ENCODE data around the gene EZH2. TPM values are rescaled to one million over a fixed set of nuclear protein-coding genes. Genes with fewer than 3 reads are reported as not detected.

Gene EZH2
- total and polyA plus RNA-seq, 5 experiments from 2014 or later, result 1.1 to 9.8 (median 2.8) TPM

DNA sequence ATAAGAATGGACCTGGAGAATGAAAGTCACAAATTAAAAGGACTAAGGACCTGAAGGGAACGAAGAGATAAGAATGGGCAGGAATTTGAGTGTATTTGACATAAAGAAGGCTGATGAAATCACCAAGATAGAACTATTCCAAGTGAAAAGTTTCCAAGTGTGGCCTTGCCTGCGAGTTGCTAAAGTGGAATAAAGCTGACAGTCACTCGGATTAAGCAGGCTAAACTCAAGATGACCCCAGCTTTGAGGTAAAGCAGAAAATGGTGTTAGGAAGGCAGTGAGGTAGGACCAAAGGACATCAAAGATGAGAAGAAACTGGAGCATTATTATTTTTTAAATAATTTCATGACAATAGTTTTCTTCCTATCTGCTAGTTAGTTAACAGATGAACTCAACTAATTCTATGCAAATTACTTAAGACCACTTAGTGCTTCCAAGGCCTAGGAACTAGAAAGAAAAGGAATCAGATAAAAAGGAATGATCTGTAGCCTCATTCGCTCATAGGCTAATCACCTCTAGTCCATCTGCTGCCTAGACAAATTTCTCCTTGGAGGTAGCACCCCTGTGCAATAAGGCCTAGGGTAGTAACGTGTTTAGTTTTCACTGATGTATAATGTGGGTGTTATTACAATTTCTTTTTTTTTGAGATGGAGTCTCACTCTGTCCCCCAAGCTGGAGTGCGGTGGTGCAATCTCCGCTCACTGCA lies 34.5 kb downstream of the EZH2 start:
- Mint-ChIP-seq H3K4me1 (peaks cover 13 to 44% (median 22%) of the 10 kb centered on the region in 4 donors), H3K27ac (peak overlapping the region in 1 of 10 donors; percentile 20)

DNA sequence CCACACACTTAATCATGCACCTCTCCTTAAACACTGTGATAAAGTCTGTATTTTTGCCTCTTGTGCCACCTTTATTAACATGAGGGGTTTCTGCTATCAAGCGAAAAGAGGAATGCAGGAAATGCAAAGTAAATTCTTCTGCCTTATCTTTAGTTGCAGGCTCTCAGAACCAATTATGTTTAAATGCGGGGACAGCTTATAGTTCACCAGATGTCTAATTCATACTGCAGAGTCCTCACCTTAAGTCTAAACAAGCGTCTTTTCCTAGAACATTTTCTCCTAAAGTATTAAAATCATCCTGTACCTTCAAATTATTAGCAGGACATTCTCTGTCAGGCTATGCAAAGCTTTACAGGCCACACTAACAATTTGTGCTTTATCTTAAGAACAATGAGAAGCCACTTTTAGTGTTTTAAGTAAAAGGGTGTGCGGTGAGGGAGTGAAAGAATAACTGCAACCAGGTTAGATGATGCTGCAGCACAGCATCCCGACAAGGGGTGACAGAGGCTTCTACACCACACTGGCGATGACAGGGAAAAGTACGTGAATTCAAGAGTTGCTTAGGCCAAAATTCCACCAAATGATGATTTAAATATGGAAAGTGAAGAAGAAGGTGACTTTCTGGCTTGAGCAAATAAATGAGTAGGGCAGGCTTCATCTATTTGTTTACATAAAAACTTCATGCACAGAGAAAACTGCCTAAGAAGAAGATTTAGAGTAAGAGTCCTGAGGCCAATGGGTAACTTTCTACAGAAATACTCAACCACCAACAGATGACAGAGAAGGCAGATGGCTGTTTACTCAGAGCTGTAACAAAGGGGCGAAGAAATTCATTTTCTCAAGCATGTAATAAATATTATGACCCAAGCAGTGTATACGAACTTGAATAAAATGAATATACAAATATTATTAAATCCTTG lies 36.0 kb downstream of the EZH2 start:
- Mint-ChIP-seq H3K9me3 (no peaks in the 10 kb centered on the region), H3K4me1 (peaks cover 13 to 44% (median 24%) of the 10 kb centered on the region in 4 donors), H3K27me3 (no peaks in the 10 kb centered on the region), H3K4me3 (no peak overlapping the region), H3K27ac (no peak overlapping the region), H3K36me3 (peaks cover 0 to 2% (median 0%) of the 10 kb centered on the region in 3 donors)
- POLR2A ChIA-PET, result interaction anchor here (1.0 kb wide), 1 partner anchor 9 kb away, joined by 3 read pairs; no protein-coding TSS in a partner anchor
- no peak for ATAC-seq
- DNase-seq, result no peak

More for the DNA sequence above, 34.5 kb downstream of the EZH2 start:
- Mint-ChIP-seq H3K36me3 (peaks cover 0 to under 1% (median 0%) of the 10 kb centered on the region in 3 donors), H3K4me3 (no peak overlapping the region), H3K9me3 (no peaks in the 10 kb centered on the region), H3K27me3 (no peaks in the 10 kb centered on the region)
- DNase-seq (no peak), ATAC-seq (no peak)
- POLR2A ChIA-PET, result interaction anchor here (0.7 kb wide), 1 partner anchor 13 kb away, joined by 3 read pairs; no protein-coding TSS in a partner anchor

DNA sequence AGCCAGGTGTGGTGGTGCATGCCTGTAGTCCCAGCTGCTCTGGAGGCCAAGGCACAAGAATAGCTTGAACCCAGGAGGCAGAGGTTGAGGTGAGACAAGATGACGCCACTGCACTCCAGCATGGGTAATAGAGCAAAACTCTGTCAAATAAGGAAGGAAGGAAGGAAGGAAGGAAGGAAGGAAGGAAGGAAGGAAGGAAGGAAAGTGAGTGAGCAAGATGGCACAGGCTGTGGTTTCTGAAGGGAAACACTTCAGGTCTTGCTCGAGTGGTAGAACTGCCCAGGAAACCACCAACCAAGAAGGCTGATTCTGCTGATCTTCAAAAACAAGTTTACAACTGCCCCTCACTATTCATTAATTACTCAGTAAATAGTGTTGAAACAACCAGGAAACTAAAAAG lies 45.2 kb downstream of the EZH2 start:
- Mint-ChIP-seq H3K9me3 (peaks cover 0 to 11% (median 0%) of the 10 kb centered on the region in 9 donors), H3K27me3 (no peaks in the 10 kb centered on the region), H3K36me3 (peaks cover 0 to 11% (median 10%) of the 10 kb centered on the region in 3 donors), H3K4me1 (peaks cover 10 to 32% (median 14%) of the 10 kb centered on the region in 4 donors), H3K27ac (peak overlapping the region in 6 of 10 donors; percentile 7 to 88 (median 56)), H3K4me3 (peak overlapping the region in 5 of 10 donors; percentile 5 to 71 (median 26))
- POLR2A ChIA-PET, result no interaction called here
- DNase-seq (peak in 2 of 10 donors; percentile 2 to 5), ATAC-seq (peak in 1 of 2 donors; percentile 44)

DNA sequence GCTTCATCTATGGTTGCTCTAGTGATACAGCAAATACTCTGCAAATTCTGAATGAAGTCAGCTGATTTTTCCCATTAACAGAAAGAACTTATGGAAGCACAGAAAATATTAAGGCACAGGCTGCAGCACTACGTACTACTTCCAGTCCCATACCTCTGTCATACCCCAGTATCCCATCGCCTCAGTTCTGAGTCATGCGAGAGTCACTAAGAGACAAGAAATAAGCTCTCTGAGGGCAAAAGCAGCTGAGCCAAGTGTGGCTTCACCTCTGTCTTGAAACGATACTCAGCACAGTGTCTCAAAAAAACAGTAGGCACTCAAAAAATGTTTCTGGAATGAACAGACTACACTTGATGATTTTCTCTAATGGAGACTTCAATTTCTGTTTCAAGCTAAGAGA lies 48.2 kb downstream of the EZH2 start:
- POLR2A ChIA-PET, result interaction anchor here (1.2 kb wide), 1 partner anchor 13 kb away, joined by 3 read pairs; no protein-coding TSS in a partner anchor
- Mint-ChIP-seq H3K36me3 (peaks cover 0 to 15% (median 11%) of the 10 kb centered on the region in 3 donors), H3K27ac (no peak overlapping the region)

DNA sequence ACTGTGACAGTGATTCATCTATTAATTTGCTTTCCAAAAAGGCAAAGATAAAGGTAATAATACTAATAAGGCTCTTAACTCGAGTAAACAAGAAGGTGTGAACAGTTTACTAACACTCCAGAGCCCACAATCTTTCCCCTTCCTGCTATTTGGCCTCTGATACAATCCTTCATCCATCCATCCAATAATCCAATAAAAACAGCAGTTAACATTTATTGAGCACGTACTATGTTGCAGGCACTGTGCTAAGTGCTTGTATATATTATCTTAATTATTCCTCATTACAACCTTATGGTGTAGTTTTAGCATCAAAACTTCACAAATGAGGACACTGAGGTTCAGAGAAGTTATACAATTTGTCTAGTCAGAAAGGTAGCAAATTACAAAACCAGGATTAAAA lies 49.5 kb downstream of the EZH2 start:
- H3K27me3 Mint-ChIP-seq, result no peaks in the 10 kb centered on the region
- H3K27ac Mint-ChIP-seq, result no peak overlapping the region
- POLR2A ChIA-PET, result no interaction called here
- no peak for DNase-seq
- H3K9me3 Mint-ChIP-seq, result peaks cover 0 to 11% (median 0%) of the 10 kb centered on the region in 9 donors
- no peak overlapping the region for H3K4me3 Mint-ChIP-seq
- no peak for ATAC-seq
- H3K4me1 Mint-ChIP-seq, result peaks cover 10 to 19% (median 13%) of the 10 kb centered on the region in 4 donors
- peaks cover 0 to 17% (median 11%) of the 10 kb centered on the region in 3 donors for H3K36me3 Mint-ChIP-seq

More for the DNA sequence above, 48.2 kb downstream of the EZH2 start:
- Mint-ChIP-seq H3K27me3 (no peaks in the 10 kb centered on the region), H3K4me3 (no peak overlapping the region), H3K9me3 (peaks cover 0 to 11% (median 0%) of the 10 kb centered on the region in 9 donors), H3K4me1 (peaks cover 8 to 25% (median 13%) of the 10 kb centered on the region in 4 donors)
- DNase-seq (no peak), ATAC-seq (no peak)

DNA sequence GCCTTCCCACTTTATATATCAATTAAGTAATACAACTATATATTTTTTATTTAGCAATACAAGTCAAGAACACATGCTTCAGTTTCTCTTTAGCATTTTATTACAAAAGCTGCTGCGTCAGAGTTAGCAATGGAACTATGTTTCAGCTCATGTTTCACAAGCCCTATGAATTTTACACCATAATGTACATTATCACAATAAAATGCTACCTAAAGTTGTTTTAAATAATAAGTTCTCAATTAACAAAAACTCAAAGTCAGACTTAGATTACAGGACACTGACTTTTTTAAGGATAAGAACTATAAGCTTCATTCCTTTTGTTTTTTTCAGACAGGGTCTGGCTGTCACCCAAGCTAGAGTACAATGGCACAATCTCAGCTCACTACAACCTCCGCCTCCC lies 52.3 kb downstream of the EZH2 start:
- Mint-ChIP-seq H3K9me3 (no peaks in the 10 kb centered on the region), H3K27ac (no peak overlapping the region), H3K36me3 (peaks cover 0 to 27% (median 8%) of the 10 kb centered on the region in 3 donors), H3K4me1 (peaks cover 0 to 1% (median 0%) of the 10 kb centered on the region in 4 donors), H3K4me3 (no peak overlapping the region), H3K27me3 (no peaks in the 10 kb centered on the region)
- POLR2A ChIA-PET, result interaction anchor here (0.6 kb wide), 1 partner anchor 166 kb away, joined by 3 read pairs; no protein-coding TSS in a partner anchor
- no peak for ATAC-seq
- no peak for DNase-seq

DNA sequence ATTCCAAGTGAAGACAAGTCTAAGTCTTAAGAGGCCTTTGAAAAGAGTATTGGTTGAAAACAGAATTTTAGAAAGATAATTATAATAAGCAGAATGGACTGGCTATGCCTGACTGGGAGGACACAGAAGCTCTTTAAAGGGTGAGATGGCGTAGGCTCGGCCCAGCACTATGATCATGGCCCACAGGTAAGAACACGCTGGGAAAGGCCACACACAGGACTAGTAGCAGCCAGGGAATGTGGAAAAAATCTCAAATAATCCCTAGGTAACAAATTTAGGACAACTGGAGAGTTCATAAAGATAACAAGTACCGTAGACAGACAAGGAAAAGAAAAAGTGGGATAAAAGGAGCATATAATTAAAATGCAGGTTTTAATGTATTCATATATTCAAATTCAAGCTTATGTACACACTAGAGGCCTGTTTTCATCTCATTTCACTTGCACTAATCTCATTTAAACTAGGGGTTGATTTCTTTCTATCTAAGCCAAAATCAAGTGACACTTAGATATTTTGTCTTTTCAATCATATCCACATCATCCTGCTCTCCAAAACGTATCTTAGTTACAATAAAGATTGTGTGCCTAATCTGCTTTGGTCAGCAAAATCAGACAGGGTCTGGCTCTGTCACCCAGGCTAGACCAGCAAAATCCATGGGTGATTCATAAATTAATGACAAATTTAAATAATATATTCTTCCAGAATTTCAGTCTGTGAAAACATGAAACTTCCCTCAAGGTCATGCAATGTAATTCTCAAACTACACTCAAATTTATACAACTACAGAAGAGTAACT lies 53.0 kb downstream of the EZH2 start:
- Mint-ChIP-seq H3K36me3 (peaks cover 0 to 28% (median 5%) of the 10 kb centered on the region in 3 donors), H3K27ac (no peak overlapping the region), H3K9me3 (no peaks in the 10 kb centered on the region), H3K27me3 (no peaks in the 10 kb centered on the region), H3K4me1 (peaks cover 0 to 1% (median 0%) of the 10 kb centered on the region in 4 donors), H3K4me3 (no peak overlapping the region)
- ATAC-seq (no peak), DNase-seq (no peak)
- POLR2A ChIA-PET, result interaction anchor here (0.6 kb wide), 1 partner anchor 167 kb away, joined by 3 read pairs; no protein-coding TSS in a partner anchor

DNA sequence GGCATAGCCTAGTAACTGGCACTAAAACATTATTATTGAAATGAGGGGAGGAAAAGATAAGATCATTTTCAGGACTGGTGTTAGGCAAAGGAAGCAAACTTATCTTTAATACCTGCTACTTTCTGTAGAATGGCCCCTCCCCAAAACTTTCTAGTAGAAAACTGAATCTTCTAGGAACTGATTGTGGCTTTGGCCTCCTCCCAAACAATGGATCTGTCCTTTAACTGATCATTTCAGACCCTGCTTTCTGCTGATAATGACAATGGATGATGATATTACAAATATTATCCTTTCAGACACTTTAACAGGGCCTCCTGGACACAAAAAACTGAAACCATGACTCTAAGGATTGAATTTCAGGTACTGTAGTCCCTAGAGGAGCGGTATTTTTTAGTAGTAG lies 55.1 kb downstream of the EZH2 start:
- Mint-ChIP-seq H3K9me3 (no peaks in the 10 kb centered on the region), H3K27ac (no peak overlapping the region), H3K4me3 (no peak overlapping the region), H3K36me3 (peaks cover 0 to 38% (median 5%) of the 10 kb centered on the region in 3 donors), H3K4me1 (peaks cover 0 to 1% (median 0%) of the 10 kb centered on the region in 4 donors), H3K27me3 (no peaks in the 10 kb centered on the region)
- no peak for DNase-seq
- POLR2A ChIA-PET, result no interaction called here
- no peak for ATAC-seq

DNA sequence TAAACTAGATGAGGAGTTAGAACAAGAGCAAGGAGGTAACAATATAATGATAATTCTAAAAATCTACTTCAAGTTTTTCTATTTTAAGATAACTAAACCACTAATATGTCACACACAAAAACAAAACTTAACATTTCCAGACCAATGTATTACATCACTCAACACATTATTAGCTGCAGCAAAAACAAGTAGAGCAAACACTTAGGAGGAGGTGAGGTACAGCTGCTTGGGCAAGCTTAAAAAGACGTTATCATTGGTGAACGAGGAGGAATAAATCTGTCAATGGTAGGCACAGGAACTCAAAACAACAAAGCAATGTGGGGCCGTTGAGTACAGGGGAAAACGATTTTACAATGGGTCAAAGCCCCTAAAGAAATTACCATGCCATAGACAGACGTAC lies 58.8 kb downstream of the EZH2 start:
- POLR2A ChIA-PET, result no interaction called here
- no peaks in the 10 kb centered on the region for H3K27me3 Mint-ChIP-seq
- peak overlapping the region in 1 of 10 donors; percentile 18 for H3K27ac Mint-ChIP-seq

DNA sequence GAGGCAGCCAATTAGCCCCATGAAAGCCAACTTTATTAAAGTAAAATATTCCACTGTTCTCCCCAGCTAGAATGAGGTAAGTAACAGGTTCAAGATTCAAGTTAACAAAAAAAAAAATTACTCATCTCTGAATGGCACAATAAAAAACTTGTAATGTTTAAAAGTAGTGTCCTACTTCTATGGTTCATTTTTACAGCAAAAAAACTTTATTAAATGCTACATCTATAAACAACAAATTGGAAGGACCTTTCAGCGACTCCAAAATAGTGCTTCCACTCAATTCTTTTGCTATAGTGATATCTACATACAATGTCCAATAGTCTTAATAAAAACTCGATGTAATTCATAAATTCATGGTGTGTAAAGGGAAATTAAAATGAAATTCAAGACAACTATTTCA lies 59.2 kb downstream of the EZH2 start:
- no peaks in the 10 kb centered on the region for H3K27me3 Mint-ChIP-seq
- H3K9me3 Mint-ChIP-seq, result no peaks in the 10 kb centered on the region
- DNase-seq, result no peak
- H3K4me3 Mint-ChIP-seq, result no peak overlapping the region
- ATAC-seq, result no peak
- peak overlapping the region in 1 of 10 donors; percentile 18 for H3K27ac Mint-ChIP-seq
- POLR2A ChIA-PET, result no interaction called here
- peaks cover 0 to 2% (median 0%) of the 10 kb centered on the region in 4 donors for H3K4me1 Mint-ChIP-seq
- peaks cover 0 to 36% (median 8%) of the 10 kb centered on the region in 3 donors for H3K36me3 Mint-ChIP-seq

More for the DNA sequence above, 58.8 kb downstream of the EZH2 start:
- Mint-ChIP-seq H3K36me3 (peaks cover 0 to 37% (median 8%) of the 10 kb centered on the region in 3 donors), H3K4me3 (no peak overlapping the region), H3K4me1 (peaks cover 0 to 2% (median 0%) of the 10 kb centered on the region in 4 donors), H3K9me3 (no peaks in the 10 kb centered on the region)
- ATAC-seq (no peak), DNase-seq (no peak)

DNA sequence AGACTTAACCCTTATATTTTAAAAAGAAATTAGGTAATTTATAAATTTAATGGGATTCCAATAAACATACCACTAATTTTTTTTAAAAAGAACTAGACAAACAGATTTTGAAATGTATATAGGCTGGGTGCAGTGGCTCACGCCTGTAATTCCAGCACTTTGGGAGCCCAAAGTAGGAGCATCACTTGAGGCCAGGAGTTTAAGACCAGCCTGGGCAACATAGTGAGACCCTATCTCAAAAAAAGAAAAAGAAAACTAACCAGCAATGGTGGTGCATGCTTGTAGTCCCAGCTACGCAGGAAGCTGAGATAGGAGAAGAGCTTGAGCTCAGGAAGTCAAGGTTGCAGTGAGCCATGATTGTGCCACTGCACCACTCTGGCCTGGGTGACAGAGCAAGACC lies 62.7 kb downstream of the EZH2 start:
- Mint-ChIP-seq H3K27me3 (no peaks in the 10 kb centered on the region), H3K27ac (no peak overlapping the region)

More for the DNA sequence above, 62.7 kb downstream of the EZH2 start:
- no peak for ATAC-seq
- POLR2A ChIA-PET, result no interaction called here
- peaks cover 0 to 2% (median 0%) of the 10 kb centered on the region in 4 donors for H3K4me1 Mint-ChIP-seq
- H3K4me3 Mint-ChIP-seq, result no peak overlapping the region
- H3K36me3 Mint-ChIP-seq, result peaks cover 0 to 39% (median 15%) of the 10 kb centered on the region in 3 donors
- no peaks in the 10 kb centered on the region for H3K9me3 Mint-ChIP-seq
- DNase-seq, result no peak
